Stomach (tissue), 9 donors: Measurements from ENCODE around the gene SLC25A12. TPM values are rescaled to one million over a fixed set of nuclear protein-coding genes. Genes with fewer than 3 reads are reported as not detected.

Experiments used
- DNase-seq, 2 donors: peaks; one replicate each; pipeline versions ENCODE4 v3.0.0 to v3.0.0-alpha.2; 2013 to 2019
- H3K27ac ChIP-seq, 5 donors: fragments of 200-600 bp in 4 of 5; sonication (generic) in 4 of 5; one replicate each; pipeline ENCODE4 v1.5.1; 2013 to 2019; ENCODE audit warnings: mild to moderate bottlenecking in 1 of 5, moderate library complexity in 1 of 5
- H3K27me3 ChIP-seq, 3 donors: fragments of 200-600 bp; sonication (generic); one replicate each; pipeline ENCODE4 v1.5.1; 2017 to 2019; ENCODE audit warnings: mixed run types in 1 of 3
- H3K36me3 ChIP-seq, 4 donors: fragments of 200-600 bp; sonication (generic); 1 replicate in 3 of 4; 2 replicates in 1 of 4; pipeline ENCODE4 v1.5.1; 2016 to 2019
- H3K4me1 ChIP-seq, 4 donors: fragments of 200-600 bp; sonication (generic); one replicate each; pipeline ENCODE4 v1.5.1; 2016 to 2019
- H3K4me3 ChIP-seq, 4 donors: fragments of 200-600 bp; sonication (generic) in 3 of 4; one replicate each; pipeline ENCODE4 v1.5.1; 2016 to 2019; ENCODE audit warnings: mild to moderate bottlenecking in 1 of 4
- H3K9me3 ChIP-seq, 4 donors: fragments of 200-600 bp; sonication (generic); one replicate each; pipeline ENCODE4 v1.5.1; 2016 to 2019
- CTCF ChIP-seq, 7 experiments: fragments of 450-650 bp in 4 of 7; fragments of 200-600 bp in 3 of 7; sonication (generic) in 3 of 7; IDR thresholded peaks; one replicate each; pipeline ENCODE4 v1.5.1; 2016 to 2019; ENCODE audit warnings: antibody characterized with exemption in 7 of 7, control low read depth in 2 of 7, mild to moderate bottlenecking in 1 of 7
- EP300 ChIP-seq: sonication (generic); formaldehyde crosslinking; IDR thresholded peaks from one replicate; pipeline ENCODE4 v1.6.1; 2017; ENCODE audit warnings: antibody characterized with exemption
- POLR2A ChIP-seq, 4 donors: fragments of 450-650 bp; IDR thresholded peaks; one replicate each; pipeline ENCODE4 v1.6.1; 2016; ENCODE audit warnings: antibody characterized with exemption in 4 of 4, control low read depth in 2 of 4, mild to moderate bottlenecking in 1 of 4, moderate library complexity in 1 of 4
- POLR2AphosphoS5 ChIP-seq, 3 donors: sonication (generic); formaldehyde crosslinking; IDR thresholded peaks; one replicate each; pipeline ENCODE4 v1.6.1; 2016; ENCODE audit warnings: antibody characterized with exemption in 3 of 3
- WGBS, 5 donors: extraction: QIAGEN DNeasy Blood & Tissue Kit in 3 of 5; methylation state at CpG; one replicate each; pipeline versions ENCODE4 v1.1.5 to v1.1.7; 2013 to 2018; 5-methylcytosine and 5-hydroxymethylcytosine counted together
- intact Hi-C: fragments of 100-400 bp; cut with DNase I; formaldehyde crosslinking; loops from one replicate; pipeline ENCODE4 v1.15.1; 2023; ENCODE audit warnings: low total_unique reads
- polyA plus RNA-seq, 3 donors: library from polyadenylated mRNA; stranded (reverse); fragments of 200-250 nt; gene quantifications; one replicate each; pipeline ENCODE4 v1.2.3, GENCODE V29; 2013
- total RNA-seq, 5 donors: library from RNA; depleted of rRNA; stranded (reverse); fragments of >200 nt; gene quantifications; one replicate each; pipeline versions ENCODE4 v1.1.0 to v1.2.3, GENCODE V29; 2014 to 2016
- donor health status: healthy with polysubstance abuse.
- donor health status: Bipolar disorder and iron deficiency.
- donor health status: healthy.

SLC25A12 gene
- total and polyA plus RNA-seq, 8 donors = 10.1 to 53.6 (median 20.3) TPM

GRCh38 chr2:171922230-171923022 is 28.4 kb upstream of the SLC25A12 start, which contains the start of gene HAT1:
Gene HAT1 (plus strand): TSS chr2:171922461. CDS start chr2:171922501, 40 bp downstream.
- no peaks in the 10 kb centered on the region for H3K27me3 ChIP-seq
- H3K4me1 ChIP-seq = peaks cover 20 to 55% (median 36%) of the 10 kb centered on the region in 4 donors
- DNase-seq = peak; percentile 99
- peak within 1 kb of the TSS; percentile 76 to 83 (median 78) for H3K4me3 ChIP-seq
- no peaks in the 10 kb centered on the region for H3K9me3 ChIP-seq
- no peak for TF ChIP-seq CTCF (IDR thresholded peaks at IDR 0.05)
- peak; percentile 66 to 85 (median 68) for TF ChIP-seq POLR2AphosphoS5 (IDR thresholded peaks at IDR 0.05)
- peak within 1 kb of the TSS; percentile 95 to 98 (median 96) for H3K27ac ChIP-seq
- intact Hi-C loops = no loop called here
- 0% methylated on average over 44 to 61 of the region's 61 CpGs for WGBS, 5 donors
- peaks cover 8 to 21% (median 15%) of the 10 kb centered on the region in 4 donors for H3K36me3 ChIP-seq

DNA sequence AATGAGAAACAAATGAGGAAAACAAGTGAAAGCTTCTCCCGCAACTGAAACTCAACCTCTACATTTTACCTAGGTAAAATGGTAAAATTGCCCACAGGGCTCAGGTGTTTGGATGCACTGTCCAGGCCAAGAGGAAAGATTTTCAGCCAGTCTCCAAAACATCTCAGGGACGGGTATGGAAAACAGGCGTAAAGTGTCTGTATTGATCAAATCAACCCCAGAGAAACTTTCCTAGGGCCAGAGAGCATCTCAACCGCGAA is 27.9 kb upstream of the SLC25A12 start:
- 10 to 13% (median 11%) methylated on average over 5 of the region's 5 CpGs for WGBS, 5 donors

DNA sequence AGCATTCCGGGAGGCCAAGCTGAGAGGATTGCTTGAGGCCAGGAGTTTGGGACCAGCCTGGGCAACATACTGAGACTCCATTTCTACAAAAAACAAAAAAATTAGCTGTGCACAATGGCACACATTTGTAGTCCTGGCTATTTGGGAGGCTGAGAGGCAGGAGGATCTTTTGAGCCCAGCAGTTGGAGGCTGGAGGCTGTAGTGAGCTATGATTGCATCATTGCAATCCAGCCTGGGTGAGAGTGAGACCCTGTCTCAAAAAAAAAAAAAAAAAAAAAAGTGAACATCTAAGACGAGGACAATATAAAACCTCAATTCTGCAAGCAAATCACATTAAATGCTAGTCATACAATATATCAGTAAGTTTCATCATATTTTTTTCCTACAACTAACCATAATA is 25.4 kb upstream of the SLC25A12 start:
- no peak for DNase-seq
- Histone ChIP-seq H3K4me3 (no peak overlapping the region), H3K27me3 (no peaks in the 10 kb centered on the region), H3K36me3 (no peaks in the 10 kb centered on the region), H3K4me1 (peaks cover 17 to 28% (median 22%) of the 10 kb centered on the region in 4 donors), H3K9me3 (no peaks in the 10 kb centered on the region), H3K27ac (no peak overlapping the region)
- no peak for TF ChIP-seq POLR2AphosphoS5 (IDR thresholded peaks at IDR 0.05)
- TF ChIP-seq CTCF (IDR thresholded peaks at IDR 0.05) = no peak
- no peak for TF ChIP-seq POLR2A (IDR thresholded peaks at IDR 0.05)
- no peak for TF ChIP-seq EP300
- 86 to 95% (median 87%) methylated on average over 2 of the region's 2 CpGs for WGBS, 5 donors
- intact Hi-C loops = no loop called here

More for the DNA sequence above, 27.9 kb upstream of the SLC25A12 start:
- intact Hi-C loops = no loop called here
- Histone ChIP-seq H3K27me3 (no peaks in the 10 kb centered on the region), H3K27ac (peak overlapping the region; percentile 75 to 98 (median 96)), H3K9me3 (no peaks in the 10 kb centered on the region), H3K4me3 (peak overlapping the region; percentile 76 to 83 (median 78)), H3K4me1 (peaks cover 20 to 50% (median 36%) of the 10 kb centered on the region in 4 donors), H3K36me3 (peaks cover 8 to 16% (median 10%) of the 10 kb centered on the region in 4 donors)
- no peak for TF ChIP-seq EP300
- TF ChIP-seq POLR2A (IDR thresholded peaks at IDR 0.05) = no peak
- TF ChIP-seq POLR2AphosphoS5 (IDR thresholded peaks at IDR 0.05) = no peak
- TF ChIP-seq CTCF (IDR thresholded peaks at IDR 0.05) = no peak
- no peak for DNase-seq

DNA sequence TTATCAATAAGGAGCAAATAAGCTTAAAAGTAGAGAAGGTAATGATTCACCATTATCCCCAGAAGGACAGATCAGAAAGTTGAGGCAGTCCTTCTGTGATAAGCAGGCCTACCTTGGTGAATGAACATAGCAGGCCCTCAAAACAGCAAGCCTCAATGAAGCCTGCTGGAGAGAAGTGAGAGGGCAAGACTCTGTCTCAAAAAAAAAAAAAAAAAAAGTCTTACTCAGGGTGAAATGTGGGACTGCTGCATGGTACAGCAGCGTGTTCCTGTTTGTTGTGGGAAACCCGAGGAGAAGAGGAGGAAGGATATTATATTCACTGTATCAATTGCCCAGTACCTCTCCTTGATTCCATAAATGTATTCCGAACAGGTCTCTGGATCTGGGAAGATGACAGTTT is 19.5 kb upstream of the SLC25A12 start:
- no peak overlapping the region for H3K4me3 ChIP-seq
- no peaks in the 10 kb centered on the region for H3K4me1 ChIP-seq
- intact Hi-C loops = no loop called here
- TF ChIP-seq POLR2AphosphoS5 (IDR thresholded peaks at IDR 0.05) = no peak
- no peak for TF ChIP-seq EP300
- no peak for TF ChIP-seq POLR2A (IDR thresholded peaks at IDR 0.05)
- no peak for TF ChIP-seq CTCF (IDR thresholded peaks at IDR 0.05)
- WGBS, 5 donors = 76 to 84% (median 80%) methylated on average over 3 of the region's 3 CpGs
- no peak overlapping the region for H3K27ac ChIP-seq
- no peak for DNase-seq
- no peaks in the 10 kb centered on the region for H3K27me3 ChIP-seq
- no peaks in the 10 kb centered on the region for H3K36me3 ChIP-seq
- peaks cover 0 to 3% (median 0%) of the 10 kb centered on the region in 4 donors for H3K9me3 ChIP-seq
